ENCODE results near the gene RNF8. TPM values are rescaled to one million over a fixed set of nuclear protein-coding genes. Genes with fewer than 3 reads are reported as not detected.

RNF8 gene
- total RNA-seq, 1 experiment from 2014 or later = 35.9 TPM

DNA sequence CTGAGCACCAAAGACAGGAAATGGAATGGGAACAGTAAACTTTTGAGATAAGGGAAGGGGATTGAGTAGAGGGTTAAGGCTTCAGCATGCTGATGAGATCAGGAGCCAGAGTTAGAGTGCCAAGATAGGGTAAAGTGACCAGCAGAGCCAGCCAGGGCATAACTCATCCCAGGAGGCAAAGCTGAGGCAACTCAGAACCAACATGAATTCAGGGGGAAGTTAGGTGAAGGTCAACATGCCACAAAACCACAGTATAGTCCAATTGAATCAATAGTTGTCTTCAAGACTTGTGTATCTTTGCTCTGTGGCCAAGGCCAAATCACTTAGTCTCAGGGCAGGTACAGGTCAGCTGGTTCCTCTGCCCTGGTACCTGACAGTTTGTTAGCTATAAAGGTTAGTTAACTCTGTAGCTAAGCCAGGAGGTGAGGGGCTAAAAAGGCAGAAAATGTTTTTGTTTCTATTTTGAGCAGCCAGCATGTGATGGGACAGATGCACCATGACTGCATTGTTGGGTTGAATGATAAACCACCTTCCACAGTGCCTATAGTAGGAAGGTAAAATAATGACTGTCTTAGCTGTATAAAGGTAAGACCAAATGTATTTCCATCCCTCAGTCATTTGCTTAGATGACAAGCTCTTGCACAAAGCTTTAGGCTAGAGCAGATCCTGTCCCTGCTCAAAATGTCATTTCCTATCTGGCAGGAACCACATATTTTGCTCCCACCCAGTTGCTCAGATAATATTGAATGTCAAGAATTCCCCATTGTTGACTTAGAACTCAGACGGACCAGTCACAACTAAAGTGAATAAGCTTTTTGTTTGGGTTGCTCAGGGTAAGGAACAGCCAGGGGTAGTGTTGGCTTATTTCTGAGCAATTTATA lies 15.8 kb downstream of the RNF8 start:
- no peak for ATAC-seq
- Mint-ChIP-seq H3K9me3 (no peaks in the 10 kb centered on the region), H3K36me3 (peaks cover 23% of the 10 kb centered on the region; the same call in 1 of the 2 replicates), H3K4me1 (no peaks in the 10 kb centered on the region), H3K27me3 (ENCODE audit: low read depth) (no peaks in the 10 kb centered on the region), H3K4me3 (no peak overlapping the region), H3K27ac (no peak overlapping the region)
- DNase-seq (ENCODE audit: low spot score) = no peak
- ChIA-PET POLR2A (no interaction called here), CTCF (interaction anchor here (1.5 to 2.0 kb wide), 2 partner anchors 44 to 55 kb away, joined by 6 read pairs; no protein-coding TSS in a partner anchor)
- TF ChIP-seq ZBTB21 (CRISPR knock-in tag; IDR thresholded peaks at IDR 0.05; ENCODE audit: borderline replicate concordance) (no peak), ZNF121 (CRISPR knock-in tag; IDR thresholded peaks at IDR 0.05) (no peak), GABPB1 (CRISPR knock-in tag; IDR thresholded peaks at IDR 0.05) (peak; percentile 90), ZNF396 (CRISPR knock-in tag; IDR thresholded peaks at IDR 0.05; ENCODE audit: borderline replicate concordance) (no peak)

GRCh38 chr6:37371154-37372083 lies 17.6 kb downstream of the RNF8 start:
- H3K9me3 Mint-ChIP-seq = no peaks in the 10 kb centered on the region
- ChIA-PET POLR2A (no interaction called here), CTCF (interaction anchor here (1.5 to 2.0 kb wide), 2 partner anchors 46 to 57 kb away, joined by 6 read pairs; no protein-coding TSS in a partner anchor)

More at GRCh38 chr6:37371154-37372083, 17.6 kb downstream of the RNF8 start:
- DNase-seq (ENCODE audit: low spot score) (no peak), ATAC-seq (no peak)
- H3K27me3 Mint-ChIP-seq (ENCODE audit: low read depth) = no peaks in the 10 kb centered on the region
- H3K36me3 Mint-ChIP-seq = peaks cover 32% of the 10 kb centered on the region; the same call in 1 of the 2 replicates
- TF ChIP-seq ZNF671 (CRISPR knock-in tag; IDR thresholded peaks at IDR 0.05) = no peak
- TF ChIP-seq, protein P1, sequence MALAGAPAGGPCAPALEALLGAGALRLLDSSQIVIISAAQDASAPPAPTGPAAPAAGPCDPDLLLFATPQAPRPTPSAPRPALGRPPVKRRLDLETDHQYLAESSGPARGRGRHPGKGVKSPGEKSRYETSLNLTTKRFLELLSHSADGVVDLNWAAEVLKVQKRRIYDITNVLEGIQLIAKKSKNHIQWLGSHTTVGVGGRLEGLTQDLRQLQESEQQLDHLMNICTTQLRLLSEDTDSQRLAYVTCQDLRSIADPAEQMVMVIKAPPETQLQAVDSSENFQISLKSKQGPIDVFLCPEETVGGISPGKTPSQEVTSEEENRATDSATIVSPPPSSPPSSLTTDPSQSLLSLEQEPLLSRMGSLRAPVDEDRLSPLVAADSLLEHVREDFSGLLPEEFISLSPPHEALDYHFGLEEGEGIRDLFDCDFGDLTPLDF (CRISPR knock-in tag; IDR thresholded peaks at IDR 0.05) = no peak
- no peak for TF ChIP-seq ZNF423 (CRISPR knock-in tag; IDR thresholded peaks at IDR 0.05)
- TF ChIP-seq, protein P2, sequence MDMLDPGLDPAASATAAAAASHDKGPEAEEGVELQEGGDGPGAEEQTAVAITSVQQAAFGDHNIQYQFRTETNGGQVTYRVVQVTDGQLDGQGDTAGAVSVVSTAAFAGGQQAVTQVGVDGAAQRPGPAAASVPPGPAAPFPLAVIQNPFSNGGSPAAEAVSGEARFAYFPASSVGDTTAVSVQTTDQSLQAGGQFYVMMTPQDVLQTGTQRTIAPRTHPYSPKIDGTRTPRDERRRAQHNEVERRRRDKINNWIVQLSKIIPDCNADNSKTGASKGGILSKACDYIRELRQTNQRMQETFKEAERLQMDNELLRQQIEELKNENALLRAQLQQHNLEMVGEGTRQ (CRISPR knock-in tag; IDR thresholded peaks at IDR 0.05) = no peak
- no peak for TF ChIP-seq PREB (CRISPR knock-in tag; IDR thresholded peaks at IDR 0.05; ENCODE audit: borderline replicate concordance)
- TF ChIP-seq ARID4B (CRISPR knock-in tag; IDR thresholded peaks at IDR 0.05; ENCODE audit: borderline replicate concordance) = no peak
- H3K4me1 Mint-ChIP-seq = no peaks in the 10 kb centered on the region
- no peak overlapping the region for H3K4me3 Mint-ChIP-seq
- H3K27ac Mint-ChIP-seq = no peak overlapping the region

Data from WTC11 (cell line).